Activated effector memory CD4-positive, alpha-beta T cell treated with anti-CD3 and anti-CD28 coated beads, Interleukin-2, amount 50 U/mL, for 16 hours (primary cell): ENCODE measurements around the gene PLEKHF1.
A peak's percentile ranks its signal among the peaks of the same experiment; 100 is the strongest.

Experiments
- DNase-seq: peaks from one replicate; pipeline ENCODE4 v3.0.0-alpha.2; 2020

The PLEKHF1 gene

GRCh38 chr19:29679598-29680210 lies 14.4 kb downstream of the PLEKHF1 start:
- no peak for DNase-seq

- DNase-seq: peak; percentile 93
These were observed 15.2 kb downstream of the PLEKHF1 start for GRCh38 chr19:29680447-29680846.

- DNase-seq: no peak
These were observed 15.7 kb downstream of the PLEKHF1 start for GRCh38 chr19:29680937-29681336.

GRCh38 chr19:29681422-29682235 lies 16.4 kb downstream of the PLEKHF1 start:
- no peak for DNase-seq

GRCh38 chr19:29682236-29682895 lies 17.1 kb downstream of the PLEKHF1 start:
- no peak for DNase-seq

GRCh38 chr19:29683009-29683408 lies 17.7 kb downstream of the PLEKHF1 start:
- DNase-seq: no peak

- no peak for DNase-seq
These were observed 20.1 kb downstream of the PLEKHF1 start for GRCh38 chr19:29685326-29685725.

- DNase-seq: no peak
These were observed 21.1 kb downstream of the PLEKHF1 start for GRCh38 chr19:29686285-29686805.

- DNase-seq: peak; percentile 77
These were observed 22.1 kb downstream of the PLEKHF1 start for GRCh38 chr19:29687244-29687896.

GRCh38 chr19:29687897-29688728 lies 22.9 kb downstream of the PLEKHF1 start:
- DNase-seq: no peak

- DNase-seq: peak; percentile 76
These were observed 25.6 kb downstream of the PLEKHF1 start for GRCh38 chr19:29690842-29691241.

- no peak for DNase-seq
These were observed 28.9 kb downstream of the PLEKHF1 start for GRCh38 chr19:29694161-29694560.

GRCh38 chr19:29694669-29695627 lies 29.7 kb downstream of the PLEKHF1 start:
- peak; percentile 93 for DNase-seq

- no peak for DNase-seq
These were observed 30.7 kb downstream of the PLEKHF1 start for GRCh38 chr19:29695765-29696564.

- no peak for DNase-seq
These were observed 31.2 kb downstream of the PLEKHF1 start for GRCh38 chr19:29696565-29696846.

- no peak for DNase-seq
These were observed 32.4 kb downstream of the PLEKHF1 start for GRCh38 chr19:29697523-29698261.

- no peak for DNase-seq
These were observed 34.6 kb downstream of the PLEKHF1 start for GRCh38 chr19:29699861-29700260.

- DNase-seq: no peak
These were observed 35.2 kb downstream of the PLEKHF1 start for GRCh38 chr19:29700498-29700897.

- no peak for DNase-seq
These were observed 37.1 kb downstream of the PLEKHF1 start for GRCh38 chr19:29702161-29702962.
